B cell (primary cell): ENCODE results near the gene NPAS2. TPM values are rescaled to one million over a fixed set of nuclear protein-coding genes. Genes with fewer than 3 reads are reported as not detected.

Source experiments
- ATAC-seq: fragments of 200-7000 bp; cut with Tn5 transposase; one replicate; pipeline ENCODE4 v1.10.0; 2021; ENCODE audit warnings: low read depth, mild to moderate bottlenecking, moderate number of reproducible peaks, moderate library complexity
- CTCF ChIA-PET: fragments of 350-600 bp; sonication (Branson Sonifier 250); formaldehyde crosslinking; loops from one replicate; lab custom pipeline; 2021; ENCODE audit warnings: antibody characterized with exemption, inconsistent platforms; lab: Charles Lee
- POLR2A ChIA-PET: fragments of 350-600 bp; sonication (Branson Sonifier 250); formaldehyde crosslinking; loops from one replicate; lab custom pipeline; 2021; ENCODE audit warnings: antibody characterized with exemption; lab: Charles Lee
- DNase-seq: peaks from one replicate; pipeline ENCODE4 v3.0.0; 2013
- H2AFZ ChIP-seq: 2 replicates; pipeline ENCODE4 v1.6.1; 2012; ENCODE audit warnings: mild to moderate bottlenecking, low read depth, low read length; ENCODE audit not compliant: insufficient read depth, poor library complexity, severe bottlenecking
- H3K27ac ChIP-seq, 2 donors: 1 replicate in 1 of 2; 2 replicates in 1 of 2; pipeline ENCODE4 v1.5.1; 2012 to 2013; ENCODE audit warnings: low read length in 2 of 2, mild to moderate bottlenecking in 2 of 2, moderate library complexity in 1 of 2
- H3K27me3 ChIP-seq, 4 experiments: fragments of 200-600 bp in 1 of 4; sonication (generic) in 1 of 4; replicated peaks in 1 of 4; 1 replicate in 2 of 4; 2 replicates in 2 of 4; pipeline versions ENCODE4 v1.6.1 to v1.7.0; 2013 to 2016; ENCODE audit warnings: low read length in 3 of 4, mild to moderate bottlenecking in 2 of 4, mixed read lengths in 1 of 4, moderate library complexity in 1 of 4; ENCODE audit not compliant: insufficient read depth in 4 of 4, control insufficient read depth in 3 of 4; ENCODE audit errors: control extremely low read depth in 1 of 4
- H3K36me3 ChIP-seq, 2 experiments: replicated peaks in 1 of 2; 1 replicate in 1 of 2; 2 replicates in 1 of 2; pipeline versions ENCODE4 v1.6.1 to v1.7.1; 2013; ENCODE audit warnings: low read length in 1 of 2; ENCODE audit not compliant: insufficient read depth in 2 of 2, control insufficient read depth in 1 of 2; ENCODE audit errors: control extremely low read depth in 1 of 2, extremely low read depth in 1 of 2
- H3K4me1 ChIP-seq, 2 donors: fragments of 200-600 bp in 1 of 2; sonication (generic) in 1 of 2; 1 replicate in 1 of 2; 2 replicates in 1 of 2; pipeline versions ENCODE4 v1.5.1 to v1.6.1; 2013 to 2017; ENCODE audit warnings: low read length in 2 of 2; ENCODE audit not compliant: control insufficient read depth in 2 of 2, insufficient read depth in 2 of 2
- H3K4me2 ChIP-seq: replicated peaks from 2 replicates; pipeline ENCODE3; 2012; ENCODE audit warnings: mild to moderate bottlenecking, low read depth, low read length; ENCODE audit not compliant: poor library complexity, severe bottlenecking
- H3K4me3 ChIP-seq, 5 experiments: fragments of 200-600 bp in 1 of 5; sonication (generic) in 1 of 5; 1 replicate in 3 of 5; 2 replicates in 2 of 5; pipeline versions ENCODE4 v1.5.1 to v1.7.0; 2011 to 2016; ENCODE audit warnings: low read length in 4 of 5, mild to moderate bottlenecking in 4 of 5, low read depth in 2 of 5, control low read depth in 1 of 5, moderate library complexity in 1 of 5; ENCODE audit not compliant: insufficient read depth in 1 of 5; ENCODE audit errors: control extremely low read depth in 1 of 5, extremely low read depth in 1 of 5
- H3K79me2 ChIP-seq: fragments of 200-600 bp; sonication (generic); one replicate; pipeline ENCODE4 v1.6.0; 2016; ENCODE audit warnings: low read length; ENCODE audit not compliant: control insufficient read depth, insufficient read depth
- H3K9ac ChIP-seq: fragments of 200-600 bp; sonication (generic); 2 replicates; pipeline ENCODE4 v1.6.1; 2017; ENCODE audit warnings: mild to moderate bottlenecking, low read length, moderate library complexity
- H3K9me3 ChIP-seq, 3 donors: one replicate each; pipeline versions ENCODE4 v1.6.1 to v1.7.1; 2013; ENCODE audit warnings: low read length in 2 of 3; ENCODE audit not compliant: control insufficient read depth in 2 of 3, insufficient read depth in 1 of 3; ENCODE audit errors: control extremely low read depth in 1 of 3
- H4K20me1 ChIP-seq: 2 replicates; pipeline ENCODE4 v1.6.0; 2012; ENCODE audit warnings: mild to moderate bottlenecking, low read length; ENCODE audit not compliant: insufficient read depth, control insufficient read depth, poor library complexity, severe bottlenecking
- H3K27ac Mint-ChIP-seq: one replicate; pipeline ENCODE4 v1.8.0; 2021; ENCODE audit warnings: mixed read lengths
- H3K27me3 Mint-ChIP-seq: one replicate; pipeline ENCODE4 v1.8.0; 2021; ENCODE audit warnings: mixed read lengths
- H3K4me1 Mint-ChIP-seq: one replicate; pipeline ENCODE4 v1.8.0; 2021; ENCODE audit warnings: mixed read lengths
- H3K4me3 Mint-ChIP-seq: one replicate; pipeline ENCODE4 v1.8.0; 2021; ENCODE audit warnings: mixed read lengths
- H3K9me3 Mint-ChIP-seq: one replicate; pipeline ENCODE4 v1.8.0; 2022; ENCODE audit warnings: mixed read lengths; ENCODE audit not compliant: insufficient read depth
- CTCF ChIP-seq: fragments of 200-600 bp; IDR thresholded peaks from one replicate; pipeline ENCODE4 v1.8.0; 2022; ENCODE audit warnings: antibody characterized with exemption, mild to moderate bottlenecking
- EZH2 ChIP-seq: IDR thresholded peaks from 2 replicates; pipeline ENCODE4 v1.6.1; 2012; ENCODE audit warnings: borderline replicate concordance, low read depth, mild to moderate bottlenecking, moderate library complexity, low read length; ENCODE audit not compliant: insufficient read depth, poor library complexity, severe bottlenecking
- WGBS: methylation state at CpG from one replicate; pipeline ENCODE4 v1.1.5; 2013; ENCODE audit warnings: missing lambda C conversion rate; ENCODE audit not compliant: insufficient coverage; 5-methylcytosine and 5-hydroxymethylcytosine counted together
- intact Hi-C: fragments of 100-400 bp; cut with micrococcal nuclease; formaldehyde crosslinking; loops from one replicate; pipeline ENCODE4 v1.10.0; 2022
- polyA plus RNA-seq: library from polyadenylated mRNA; depleted of rRNA; stranded (reverse); fragments of >200 nt; gene quantifications from 2 replicates; pipeline ENCODE4 v1.2.3, GENCODE V29; 2012
- total RNA-seq, 2 donors: library from RNA; stranded (reverse); fragments of 120-200 nt in 1 of 2; gene quantifications; 1 replicate in 1 of 2; 2 replicates in 1 of 2; pipeline versions ENCODE4 v1.2.3 to v1.2.4, GENCODE V29; 2013 to 2022

NPAS2 gene
- total and polyA plus RNA-seq, 2 donors (not counting 1 experiment from before 2014, with no cell fraction given) = not detected

DNA sequence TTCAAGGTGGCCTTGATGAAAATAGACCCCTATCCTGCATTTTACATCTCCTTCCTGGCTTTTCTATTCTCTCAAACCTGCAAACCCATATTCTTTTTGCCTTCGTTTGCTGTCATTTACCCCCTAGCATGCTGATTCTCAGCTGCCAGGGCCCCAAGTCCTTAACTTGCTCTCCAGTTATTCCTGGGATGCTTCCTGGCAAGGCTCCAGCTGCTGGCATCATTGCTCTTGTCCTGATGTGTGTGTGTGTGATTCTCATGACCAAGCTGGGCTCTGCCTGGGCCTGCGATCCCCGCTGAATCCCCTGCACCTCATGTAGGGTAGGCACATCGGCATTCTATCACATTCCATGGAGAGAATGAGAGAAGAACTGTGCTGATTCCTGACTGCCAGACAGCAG, 11.9 kb downstream of the NPAS2 start:
- Mint-ChIP-seq H3K27me3 (peaks cover 35% of the 10 kb centered on the region), H3K9me3 (peaks cover 9% of the 10 kb centered on the region), H3K27ac (no peak overlapping the region), H3K4me3 (no peak overlapping the region), H3K4me1 (no peaks in the 10 kb centered on the region)
- DNase-seq (no peak), ATAC-seq (no peak)
- Histone ChIP-seq H3K9ac (no peak overlapping the region), H3K4me3 (no peak overlapping the region), H3K79me2 (no peaks in the 10 kb centered on the region), H3K9me3 (peaks cover 0 to 3% (median 0%) of the 10 kb centered on the region in 3 donors), H3K4me1 (no peaks in the 10 kb centered on the region), H3K4me2 (no peak overlapping the region), H3K27me3 (peaks cover 0 to 16% (median 3%) of the 10 kb centered on the region in 4 experiments), H4K20me1 (no peaks in the 10 kb centered on the region), H2AFZ (no peak overlapping the region), H3K27ac (no peak overlapping the region), H3K36me3 (no peaks in the 10 kb centered on the region)
- intact Hi-C loops = no loop called here
- WGBS = 100% methylated on average over 1 of the region's 4 CpGs
- CTCF ChIA-PET = no interaction called here
- POLR2A ChIA-PET = no interaction called here
- TF ChIP-seq CTCF = no peak
- TF ChIP-seq EZH2 = no peak

DNA sequence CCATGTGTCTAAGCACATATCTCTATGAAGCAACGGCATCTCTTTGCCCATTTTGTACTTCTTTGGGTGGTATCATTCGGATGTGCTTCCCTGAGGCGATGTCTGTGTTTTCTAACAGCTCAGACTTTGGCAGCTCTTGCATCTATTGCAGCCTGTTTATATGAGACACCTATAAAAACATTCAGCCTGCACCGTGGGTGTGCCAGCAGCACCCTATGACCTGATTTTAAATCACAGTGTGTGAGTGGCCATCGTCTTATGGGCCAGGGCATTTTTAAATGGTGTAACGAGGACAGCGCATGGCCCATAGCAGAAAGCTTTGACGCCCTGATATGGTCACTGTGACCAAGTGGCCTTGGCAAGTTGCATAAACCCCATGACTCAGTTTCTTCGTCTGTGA, 12.9 kb downstream of the NPAS2 start:
- WGBS = 88% methylated on average over 8 of the region's 9 CpGs
- Histone ChIP-seq H3K4me3 (no peak overlapping the region), H3K4me2 (no peak overlapping the region), H3K27ac (no peak overlapping the region), H2AFZ (no peak overlapping the region), H3K27me3 (peaks cover 0 to 16% (median 2%) of the 10 kb centered on the region in 4 experiments), H3K9ac (no peak overlapping the region), H3K79me2 (no peaks in the 10 kb centered on the region), H3K36me3 (no peaks in the 10 kb centered on the region), H3K4me1 (no peaks in the 10 kb centered on the region), H4K20me1 (no peaks in the 10 kb centered on the region), H3K9me3 (peaks cover 0 to 3% (median 0%) of the 10 kb centered on the region in 3 donors)
- no peak overlapping the region for H3K27ac Mint-ChIP-seq
- H3K27me3 Mint-ChIP-seq = peaks cover 37% of the 10 kb centered on the region
- intact Hi-C loops = no loop called here
- ChIA-PET CTCF (no interaction called here), POLR2A (no interaction called here)
- DNase-seq (no peak), ATAC-seq (no peak)
- no peaks in the 10 kb centered on the region for H3K4me1 Mint-ChIP-seq
- TF ChIP-seq EZH2 (no peak), CTCF (no peak)
- no peak overlapping the region for H3K4me3 Mint-ChIP-seq
- peaks cover 8% of the 10 kb centered on the region for H3K9me3 Mint-ChIP-seq
